ENCODE results near the gene HRAS.

HRAS gene

GRCh38 chr11:567011-567628 is 31.7 kb upstream of the HRAS start:
- peak; percentile 23 for DNase-seq

- no peak for DNase-seq
These were observed 30.6 kb upstream of the HRAS start for GRCh38 chr11:565921-566509.

- DNase-seq, result no peak
These were observed 28.6 kb upstream of the HRAS start for GRCh38 chr11:563812-564578.

GRCh38 chr11:563066-563811 is 27.9 kb upstream of the HRAS start:
- DNase-seq, result no peak

GRCh38 chr11:562046-562645 is 26.8 kb upstream of the HRAS start:
- no peak for DNase-seq

GRCh38 chr11:561148-562003 is 26.0 kb upstream of the HRAS start:
- no peak for DNase-seq

- peak; percentile 93 for DNase-seq
These were observed 25.1 kb upstream of the HRAS start, which contains the start of the genes LMNTD2 and RASSF7 for GRCh38 chr11:560305-561147. LMNTD2 (minus strand) TSS chr11:560738; CDS start chr11:560716, 22 bp downstream. RASSF7 (plus strand) TSS chr11:560970; CDS start chr11:561769, 799 bp downstream.

- no peak for DNase-seq
These were observed 24.4 kb upstream of the HRAS start for GRCh38 chr11:559712-560304.

GRCh38 chr11:559020-559620 is 23.7 kb upstream of the HRAS start:
- no peak for DNase-seq

GRCh38 chr11:558503-558902 is 23.1 kb upstream of the HRAS start:
- DNase-seq, result no peak

- DNase-seq, result no peak
These were observed 22.2 kb upstream of the HRAS start for GRCh38 chr11:557328-558132.

- DNase-seq, result no peak
These were observed 21.4 kb upstream of the HRAS start for GRCh38 chr11:556662-557256.

GRCh38 chr11:555780-556661 is 20.6 kb upstream of the HRAS start:
- no peak for DNase-seq

- no peak for DNase-seq
These were observed 19.9 kb upstream of the HRAS start for GRCh38 chr11:555227-555779.

- DNase-seq, result no peak
These were observed 19.3 kb upstream of the HRAS start for GRCh38 chr11:554428-555226.

- DNase-seq, result no peak
These were observed 18.6 kb upstream of the HRAS start for GRCh38 chr11:553988-554340.
